Esophagus squamous epithelium (tissue), 5 donors: ENCODE results near the gene PTPRJ. TPM values are rescaled to one million over a fixed set of nuclear protein-coding genes. Genes with fewer than 3 reads are reported as not detected.

ENCODE experiments used
- DNase-seq: peaks from one replicate; lab custom pipeline; 2025; lab: John Stamatoyannopoulos, UW
- H3K27ac ChIP-seq, 4 donors: fragments of 200-600 bp; sonication (generic); one replicate each; pipeline ENCODE4 v1.5.1; 2016 to 2019; ENCODE audit warnings: mild to moderate bottlenecking in 1 of 4
- H3K27me3 ChIP-seq, 4 donors: fragments of 200-600 bp; sonication (generic); 1 replicate in 3 of 4; 2 replicates in 1 of 4; pipeline versions ENCODE4 v1.5.1 to v1.6.0; 2017 to 2021; ENCODE audit warnings: antibody characterized with exemption in 1 of 4
- H3K36me3 ChIP-seq, 3 donors: fragments of 200-600 bp; sonication (generic); one replicate each; pipeline ENCODE4 v1.5.1; 2016 to 2019
- H3K4me1 ChIP-seq, 3 donors: fragments of 200-600 bp; sonication (generic); one replicate each; pipeline ENCODE4 v1.5.1; 2017 to 2019
- H3K4me3 ChIP-seq, 4 donors: fragments of 200-600 bp; sonication (generic); 1 replicate in 3 of 4; 2 replicates in 1 of 4; pipeline ENCODE4 v1.5.1; 2016 to 2019; ENCODE audit warnings: mild to moderate bottlenecking in 2 of 4, moderate library complexity in 1 of 4
- H3K9me3 ChIP-seq, 3 donors: fragments of 200-600 bp; sonication (generic); one replicate each; pipeline ENCODE4 v1.5.1; 2016 to 2019
- CTCF ChIP-seq, 6 experiments: fragments of 450-650 bp in 4 of 6; fragments of 200-600 bp in 2 of 6; sonication (generic) in 2 of 6; IDR thresholded peaks; one replicate each; pipeline ENCODE4 v1.5.1; 2016 to 2019; ENCODE audit warnings: antibody characterized with exemption in 6 of 6, mild to moderate bottlenecking in 4 of 6, moderate library complexity in 4 of 6
- POLR2A ChIP-seq, 4 donors: fragments of 450-650 bp; IDR thresholded peaks; one replicate each; pipeline ENCODE4 v1.6.1; 2017; ENCODE audit warnings: antibody characterized with exemption in 4 of 4, mild to moderate bottlenecking in 4 of 4, moderate library complexity in 3 of 4
- WGBS, 2 donors: methylation state at CpG; one replicate each; pipeline ENCODE4 v1.1.5; 2018; 5-methylcytosine and 5-hydroxymethylcytosine counted together
- intact Hi-C: fragments of 100-400 bp; cut with DNase I; formaldehyde crosslinking; loops from one replicate; pipeline ENCODE4 v1.15.0; 2022
- total RNA-seq, 4 donors: library from RNA; depleted of rRNA; stranded (reverse); fragments of >200 nt; gene quantifications; one replicate each; pipeline ENCODE4 v1.1.0, GENCODE V29; 2016
- donor health status: DM: yes; HTN: yes; CAD: no.

PTPRJ gene
- total RNA-seq, 4 donors from 2014 or later: 1.7 to 11.6 (median 3.4) TPM

GRCh38 chr11:47980907-47981621 is 705 bp downstream of the PTPRJ start:
- Histone ChIP-seq H3K36me3 (no peaks in the 10 kb centered on the region), H3K4me1 (peaks cover 11 to 23% (median 15%) of the 10 kb centered on the region in 3 donors), H3K4me3 (peak overlapping the region; percentile 60 to 81 (median 69)), H3K27me3 (peaks cover 0 to 23% (median 0%) of the 10 kb centered on the region in 4 donors), H3K9me3 (no peaks in the 10 kb centered on the region), H3K27ac (peak overlapping the region; percentile 66 to 82 (median 76))
- 0% methylated on average over 5 to 7 of the region's 82 CpGs for WGBS, 2 donors
- peak in 1 of 6 experiments; percentile 15 for TF ChIP-seq CTCF (IDR thresholded peaks at IDR 0.05)
- TF ChIP-seq POLR2A (IDR thresholded peaks at IDR 0.05): no peak
- intact Hi-C loops: no loop called here
- no peak for DNase-seq

- no peak for TF ChIP-seq CTCF (IDR thresholded peaks at IDR 0.05)
- TF ChIP-seq POLR2A (IDR thresholded peaks at IDR 0.05): no peak
- H3K27me3 ChIP-seq: peaks cover 0 to 23% (median 0%) of the 10 kb centered on the region in 4 donors
- DNase-seq: no peak
- H3K36me3 ChIP-seq: no peaks in the 10 kb centered on the region
- peaks cover 11 to 31% (median 15%) of the 10 kb centered on the region in 3 donors for H3K4me1 ChIP-seq
- intact Hi-C loops: no loop called here
- peak overlapping the region; percentile 60 to 81 (median 69) for H3K4me3 ChIP-seq
- H3K9me3 ChIP-seq: no peaks in the 10 kb centered on the region
- peak overlapping the region; percentile 66 to 82 (median 76) for H3K27ac ChIP-seq
- 27 to 49% methylated on average over 6 to 11 of the region's 17 CpGs for WGBS, 2 donors
Observed at GRCh38 chr11:47981667-47982404, 1.5 kb downstream of the PTPRJ start.

GRCh38 chr11:47982616-47983015 is 2.3 kb downstream of the PTPRJ start:
- Histone ChIP-seq H3K4me3 (no peak overlapping the region), H3K9me3 (no peaks in the 10 kb centered on the region), H3K36me3 (no peaks in the 10 kb centered on the region), H3K27ac (no peak overlapping the region), H3K27me3 (peaks cover 0 to 23% (median 0%) of the 10 kb centered on the region in 4 donors), H3K4me1 (peaks cover 11 to 39% (median 15%) of the 10 kb centered on the region in 3 donors)
- TF ChIP-seq CTCF (IDR thresholded peaks at IDR 0.05): no peak
- no peak for DNase-seq
- intact Hi-C loops: no loop called here

- Histone ChIP-seq H3K4me1 (peaks cover 11 to 40% (median 15%) of the 10 kb centered on the region in 3 donors), H3K27me3 (peaks cover 0 to 23% (median 0%) of the 10 kb centered on the region in 4 donors), H3K27ac (peak overlapping the region in 1 of 4 donors; percentile 47), H3K9me3 (no peaks in the 10 kb centered on the region), H3K36me3 (no peaks in the 10 kb centered on the region), H3K4me3 (no peak overlapping the region)
- no peak for DNase-seq
- intact Hi-C loops: no loop called here
- WGBS, 2 donors: 54 to 74% methylated on average over 10 of the region's 10 CpGs
- TF ChIP-seq POLR2A (IDR thresholded peaks at IDR 0.05) (no peak), CTCF (IDR thresholded peaks at IDR 0.05) (no peak)
Observed at GRCh38 chr11:47983464-47984397, 3.4 kb downstream of the PTPRJ start.
